Sigmoid colon (tissue), 4 donors: ENCODE data around the gene CYTH4.

ENCODE experiments used
- EP300 ChIP-seq, 4 donors: sonication (generic); formaldehyde crosslinking; IDR thresholded peaks; one replicate each; pipeline ENCODE4 v1.6.1; 2017; ENCODE audit warnings: antibody characterized with exemption in 4 of 4
- POLR2AphosphoS5 ChIP-seq, 4 donors: sonication (generic); formaldehyde crosslinking; IDR thresholded peaks; one replicate each; pipeline ENCODE4 v1.6.1; 2017; ENCODE audit warnings: antibody characterized with exemption in 4 of 4

DNA sequence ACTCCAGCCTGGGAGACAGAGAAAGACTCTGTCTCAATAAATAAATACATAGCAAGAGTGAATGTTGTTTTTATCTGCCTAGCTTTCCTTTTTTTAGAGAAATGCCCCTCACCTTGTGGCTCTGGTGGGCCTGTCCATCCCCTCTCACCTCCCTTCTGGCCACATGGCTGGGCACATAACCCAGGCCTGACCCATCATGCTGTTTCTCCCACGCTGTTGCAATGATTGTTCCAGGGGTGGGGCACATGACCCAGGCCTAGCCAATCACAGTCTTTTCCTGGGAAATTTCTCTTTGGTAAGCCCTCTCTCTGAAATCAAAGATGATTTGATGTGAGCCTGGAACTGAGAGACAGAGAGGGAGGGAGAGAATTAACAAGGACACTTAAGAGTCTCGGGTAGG lies 5.5 kb upstream of the CYTH4 start:
- no peak for TF ChIP-seq EP300 (IDR thresholded peaks at IDR 0.05)
- no peak for TF ChIP-seq POLR2AphosphoS5 (IDR thresholded peaks at IDR 0.05)
